ENCODE data around the gene CLNK.

GRCh38 chr4:10635091-10635490, 49.5 kb downstream of the CLNK start:
- TF ChIP-seq, protein P1, sequence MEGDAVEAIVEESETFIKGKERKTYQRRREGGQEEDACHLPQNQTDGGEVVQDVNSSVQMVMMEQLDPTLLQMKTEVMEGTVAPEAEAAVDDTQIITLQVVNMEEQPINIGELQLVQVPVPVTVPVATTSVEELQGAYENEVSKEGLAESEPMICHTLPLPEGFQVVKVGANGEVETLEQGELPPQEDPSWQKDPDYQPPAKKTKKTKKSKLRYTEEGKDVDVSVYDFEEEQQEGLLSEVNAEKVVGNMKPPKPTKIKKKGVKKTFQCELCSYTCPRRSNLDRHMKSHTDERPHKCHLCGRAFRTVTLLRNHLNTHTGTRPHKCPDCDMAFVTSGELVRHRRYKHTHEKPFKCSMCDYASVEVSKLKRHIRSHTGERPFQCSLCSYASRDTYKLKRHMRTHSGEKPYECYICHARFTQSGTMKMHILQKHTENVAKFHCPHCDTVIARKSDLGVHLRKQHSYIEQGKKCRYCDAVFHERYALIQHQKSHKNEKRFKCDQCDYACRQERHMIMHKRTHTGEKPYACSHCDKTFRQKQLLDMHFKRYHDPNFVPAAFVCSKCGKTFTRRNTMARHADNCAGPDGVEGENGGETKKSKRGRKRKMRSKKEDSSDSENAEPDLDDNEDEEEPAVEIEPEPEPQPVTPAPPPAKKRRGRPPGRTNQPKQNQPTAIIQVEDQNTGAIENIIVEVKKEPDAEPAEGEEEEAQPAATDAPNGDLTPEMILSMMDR (IDR thresholded peaks at IDR 0.05) = no peak
- TF ChIP-seq EP300 (IDR thresholded peaks at IDR 0.05) (no peak), POLR2AphosphoS5 (IDR thresholded peaks at IDR 0.05) (no peak), POLR2A (IDR thresholded peaks at IDR 0.05) (no peak)
